Endothelial cell of umbilical vein (primary cell): Measurements from ENCODE around the gene EGFL7.

Source experiments
- EZH2 ChIP-seq: IDR thresholded peaks from 2 replicates; pipeline ENCODE4 v1.6.1; 2012; ENCODE audit warnings: borderline replicate concordance, low read depth, mild to moderate bottlenecking, moderate library complexity, low read length, inconsistent platforms; ENCODE audit not compliant: severe bottlenecking
- POLR2A ChIP-seq: IDR thresholded peaks from 2 replicates; pipeline ENCODE4 v1.6.1; 2012; ENCODE audit warnings: low read depth, mild to moderate bottlenecking, control low read depth, low read length
- POLR2AphosphoS5 ChIP-seq: IDR thresholded peaks from 2 replicates; pipeline ENCODE4 v1.6.1; 2012; ENCODE audit warnings: low read depth, mild to moderate bottlenecking, control low read depth, low read length, moderate library complexity; ENCODE audit not compliant: insufficient read depth
- TF ChIP-seq, protein P1 (sequence below), 2 donors: IDR thresholded peaks; 1 replicate in 1 of 2; 2 replicates in 1 of 2; pipeline ENCODE4 v1.5.1; 2011; ENCODE audit warnings: low read length in 2 of 2, mild to moderate bottlenecking in 2 of 2, moderate library complexity in 2 of 2, control low read depth in 1 of 2, inconsistent platforms in 1 of 2, low read depth in 1 of 2; ENCODE audit not compliant: insufficient read depth in 1 of 2; ENCODE audit errors: extremely low read depth in 1 of 2

DNA sequence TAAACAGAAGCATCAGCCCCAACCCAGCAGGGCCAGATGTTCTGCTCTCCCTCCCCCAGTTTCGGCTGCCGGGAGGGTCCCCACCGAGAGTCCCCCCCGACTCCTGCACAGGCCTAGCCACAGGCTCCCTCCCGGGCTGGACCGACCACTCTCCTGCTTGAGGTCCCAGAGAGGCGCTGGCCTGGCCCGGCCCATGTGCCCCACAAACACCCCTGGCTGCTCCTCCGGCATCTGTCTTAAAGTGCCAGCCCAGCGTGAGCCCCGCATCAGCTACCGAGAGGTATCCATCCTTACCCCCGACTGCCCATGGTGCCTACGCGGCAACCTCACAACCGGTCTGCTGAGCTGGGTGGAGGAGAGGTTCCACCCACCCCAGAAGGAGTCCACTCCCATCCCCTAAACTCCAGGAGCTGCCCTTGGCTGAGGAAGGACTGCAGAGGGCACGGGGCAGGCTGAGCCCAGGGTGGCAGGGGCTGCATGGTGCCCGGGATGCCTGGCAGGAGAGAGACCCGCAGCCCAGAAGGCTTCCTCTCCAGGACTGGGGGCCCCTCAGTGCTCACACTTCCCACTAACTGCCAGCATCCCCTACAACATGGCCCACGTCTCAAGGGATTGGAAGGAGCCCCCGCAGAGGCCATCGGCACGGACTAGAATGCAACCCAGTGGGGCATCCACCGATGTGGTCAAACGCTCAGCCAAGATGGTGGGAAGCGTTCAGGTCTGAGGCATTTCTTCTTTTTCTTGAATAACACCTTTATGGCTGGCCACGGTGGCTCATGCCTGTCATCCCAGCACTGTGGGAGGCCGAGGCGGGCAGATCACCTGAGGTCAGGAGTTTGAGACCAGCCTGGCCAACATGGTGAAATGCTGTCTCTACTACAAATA lies 15.6 kb upstream of the EGFL7 start:
- TF ChIP-seq, protein P1, sequence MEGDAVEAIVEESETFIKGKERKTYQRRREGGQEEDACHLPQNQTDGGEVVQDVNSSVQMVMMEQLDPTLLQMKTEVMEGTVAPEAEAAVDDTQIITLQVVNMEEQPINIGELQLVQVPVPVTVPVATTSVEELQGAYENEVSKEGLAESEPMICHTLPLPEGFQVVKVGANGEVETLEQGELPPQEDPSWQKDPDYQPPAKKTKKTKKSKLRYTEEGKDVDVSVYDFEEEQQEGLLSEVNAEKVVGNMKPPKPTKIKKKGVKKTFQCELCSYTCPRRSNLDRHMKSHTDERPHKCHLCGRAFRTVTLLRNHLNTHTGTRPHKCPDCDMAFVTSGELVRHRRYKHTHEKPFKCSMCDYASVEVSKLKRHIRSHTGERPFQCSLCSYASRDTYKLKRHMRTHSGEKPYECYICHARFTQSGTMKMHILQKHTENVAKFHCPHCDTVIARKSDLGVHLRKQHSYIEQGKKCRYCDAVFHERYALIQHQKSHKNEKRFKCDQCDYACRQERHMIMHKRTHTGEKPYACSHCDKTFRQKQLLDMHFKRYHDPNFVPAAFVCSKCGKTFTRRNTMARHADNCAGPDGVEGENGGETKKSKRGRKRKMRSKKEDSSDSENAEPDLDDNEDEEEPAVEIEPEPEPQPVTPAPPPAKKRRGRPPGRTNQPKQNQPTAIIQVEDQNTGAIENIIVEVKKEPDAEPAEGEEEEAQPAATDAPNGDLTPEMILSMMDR (IDR thresholded peaks at IDR 0.05; ENCODE audit: extremely low read depth in 1 of 2, insufficient read depth in 1 of 2, low read depth in 1 of 2, low read length in 2 of 2): no peak
- TF ChIP-seq POLR2A (no peak), POLR2AphosphoS5 (no peak), EZH2 (no peak)
